Ishikawa (cell line): ENCODE results near the gene NAGK.

ENCODE experiments used
- CEBPB ChIP-seq: IDR thresholded peaks from 2 replicates; pipeline ENCODE4 v1.6.1; 2012
- CREB1 ChIP-seq: IDR thresholded peaks from 2 replicates; pipeline ENCODE4 v1.6.1; 2012; ENCODE audit warnings: low read depth
- EGR1 ChIP-seq: IDR thresholded peaks from 2 replicates; pipeline ENCODE4 v1.6.1; 2012
- EP300 ChIP-seq: IDR thresholded peaks from 2 replicates; pipeline ENCODE4 v1.6.1; 2012; ENCODE audit warnings: borderline replicate concordance
- FOXM1 ChIP-seq: IDR thresholded peaks from 2 replicates; pipeline ENCODE4 v1.6.1; 2012; ENCODE audit warnings: low read depth, borderline replicate concordance
- NFIC ChIP-seq: IDR thresholded peaks from 2 replicates; pipeline ENCODE4 v1.6.1; 2012
- RAD21 ChIP-seq: IDR thresholded peaks from 2 replicates; pipeline ENCODE4 v1.6.1; 2012; ENCODE audit warnings: low read depth
- TAF1 ChIP-seq: IDR thresholded peaks from 2 replicates; pipeline ENCODE4 v1.6.1; 2012; ENCODE audit warnings: low read depth, mild to moderate bottlenecking
- TCF12 ChIP-seq: IDR thresholded peaks from 2 replicates; pipeline ENCODE4 v1.6.1; 2012; ENCODE audit warnings: low read depth
- YY1 ChIP-seq: IDR thresholded peaks from 2 replicates; pipeline ENCODE4 v1.6.1; 2012; ENCODE audit warnings: low read depth
- ZBTB7A ChIP-seq: IDR thresholded peaks from 2 replicates; pipeline ENCODE4 v1.6.1; 2012; ENCODE audit warnings: low read depth
- TF ChIP-seq, protein P1 (sequence below): IDR thresholded peaks from 2 replicates; pipeline ENCODE4 v1.6.1; 2012
- TF ChIP-seq, protein P2 (sequence below): IDR thresholded peaks from 2 replicates; pipeline ENCODE4 v1.6.1; 2012; ENCODE audit warnings: low read depth, mild to moderate bottlenecking
- TF ChIP-seq, protein P3 (sequence below): IDR thresholded peaks from 2 replicates; pipeline ENCODE4 v1.6.1; 2012

DNA sequence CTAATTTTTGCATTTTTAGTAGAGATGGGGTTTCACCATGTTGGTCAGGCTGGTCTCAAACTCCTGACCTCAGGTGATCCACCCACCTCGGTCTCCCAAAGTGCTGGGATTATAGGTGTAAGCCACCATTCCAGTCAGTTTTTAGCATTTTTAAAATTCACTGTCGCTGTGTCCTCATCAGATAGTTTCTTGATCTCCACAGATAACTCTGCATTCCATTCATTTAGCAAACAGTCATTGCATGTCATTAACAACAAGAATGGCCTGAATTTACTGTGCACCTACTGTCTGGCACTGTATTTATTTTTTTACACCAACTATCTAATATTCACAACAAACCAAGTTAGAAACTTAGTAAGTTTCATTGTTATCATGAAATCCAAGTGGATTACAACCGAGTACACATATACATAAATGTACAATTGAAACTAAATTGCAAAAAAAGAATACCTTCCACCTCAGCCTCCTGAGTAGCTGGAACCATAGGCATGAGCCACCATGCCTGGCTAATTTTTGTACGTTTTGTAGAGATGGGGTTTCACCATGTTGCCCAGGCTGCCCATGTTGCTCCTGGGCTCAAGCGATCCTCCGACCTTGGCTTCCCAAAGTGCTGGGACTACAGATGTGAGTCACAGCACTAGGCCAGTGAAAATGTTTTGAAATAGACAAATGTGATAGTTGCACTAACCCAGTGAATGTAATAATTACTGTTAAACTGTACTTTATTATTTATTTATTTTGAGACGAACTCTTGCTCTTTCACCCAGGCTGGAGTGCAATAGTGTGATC, 57.3 kb downstream of the NAGK start:
- TF ChIP-seq EP300 (no peak), CREB1 (no peak), FOXM1 (no peak), TCF12 (no peak), YY1 (no peak), EGR1 (no peak), ZBTB7A (no peak), RAD21 (no peak), TAF1 (no peak), NFIC (no peak), CEBPB (no peak)
- TF ChIP-seq, protein P1, sequence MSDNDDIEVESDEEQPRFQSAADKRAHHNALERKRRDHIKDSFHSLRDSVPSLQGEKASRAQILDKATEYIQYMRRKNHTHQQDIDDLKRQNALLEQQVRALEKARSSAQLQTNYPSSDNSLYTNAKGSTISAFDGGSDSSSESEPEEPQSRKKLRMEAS = no peak
- TF ChIP-seq, protein P2, sequence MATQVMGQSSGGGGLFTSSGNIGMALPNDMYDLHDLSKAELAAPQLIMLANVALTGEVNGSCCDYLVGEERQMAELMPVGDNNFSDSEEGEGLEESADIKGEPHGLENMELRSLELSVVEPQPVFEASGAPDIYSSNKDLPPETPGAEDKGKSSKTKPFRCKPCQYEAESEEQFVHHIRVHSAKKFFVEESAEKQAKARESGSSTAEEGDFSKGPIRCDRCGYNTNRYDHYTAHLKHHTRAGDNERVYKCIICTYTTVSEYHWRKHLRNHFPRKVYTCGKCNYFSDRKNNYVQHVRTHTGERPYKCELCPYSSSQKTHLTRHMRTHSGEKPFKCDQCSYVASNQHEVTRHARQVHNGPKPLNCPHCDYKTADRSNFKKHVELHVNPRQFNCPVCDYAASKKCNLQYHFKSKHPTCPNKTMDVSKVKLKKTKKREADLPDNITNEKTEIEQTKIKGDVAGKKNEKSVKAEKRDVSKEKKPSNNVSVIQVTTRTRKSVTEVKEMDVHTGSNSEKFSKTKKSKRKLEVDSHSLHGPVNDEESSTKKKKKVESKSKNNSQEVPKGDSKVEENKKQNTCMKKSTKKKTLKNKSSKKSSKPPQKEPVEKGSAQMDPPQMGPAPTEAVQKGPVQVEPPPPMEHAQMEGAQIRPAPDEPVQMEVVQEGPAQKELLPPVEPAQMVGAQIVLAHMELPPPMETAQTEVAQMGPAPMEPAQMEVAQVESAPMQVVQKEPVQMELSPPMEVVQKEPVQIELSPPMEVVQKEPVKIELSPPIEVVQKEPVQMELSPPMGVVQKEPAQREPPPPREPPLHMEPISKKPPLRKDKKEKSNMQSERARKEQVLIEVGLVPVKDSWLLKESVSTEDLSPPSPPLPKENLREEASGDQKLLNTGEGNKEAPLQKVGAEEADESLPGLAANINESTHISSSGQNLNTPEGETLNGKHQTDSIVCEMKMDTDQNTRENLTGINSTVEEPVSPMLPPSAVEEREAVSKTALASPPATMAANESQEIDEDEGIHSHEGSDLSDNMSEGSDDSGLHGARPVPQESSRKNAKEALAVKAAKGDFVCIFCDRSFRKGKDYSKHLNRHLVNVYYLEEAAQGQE = no peak
- TF ChIP-seq, protein P3, sequence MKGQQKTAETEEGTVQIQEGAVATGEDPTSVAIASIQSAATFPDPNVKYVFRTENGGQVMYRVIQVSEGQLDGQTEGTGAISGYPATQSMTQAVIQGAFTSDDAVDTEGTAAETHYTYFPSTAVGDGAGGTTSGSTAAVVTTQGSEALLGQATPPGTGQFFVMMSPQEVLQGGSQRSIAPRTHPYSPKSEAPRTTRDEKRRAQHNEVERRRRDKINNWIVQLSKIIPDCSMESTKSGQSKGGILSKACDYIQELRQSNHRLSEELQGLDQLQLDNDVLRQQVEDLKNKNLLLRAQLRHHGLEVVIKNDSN = no peak
